Hepatocyte (in vitro differentiated cells): Measurements from ENCODE around the gene NCR1. TPM values are rescaled to one million over a fixed set of nuclear protein-coding genes. Genes with fewer than 3 reads are reported as not detected.
"Not testable (repeated sequence)": the region's sequence is repeated elsewhere in the genome, so short reads cannot be mapped to it uniquely, and the experiment has no call there.

Source experiments
- DNase-seq: peaks from one replicate; pipeline ENCODE4 v3.0.0-alpha.2; 2016; ENCODE audit warnings: low spot score
- H2AFZ ChIP-seq: fragments of 200-600 bp; sonication (generic); 2 replicates; pipeline ENCODE4 v1.6.0; 2016; ENCODE audit warnings: antibody characterized with exemption, mild to moderate bottlenecking
- H3K27ac ChIP-seq: fragments of 200-600 bp; sonication (generic); 2 replicates; pipeline ENCODE4 v1.5.1; 2016; ENCODE audit warnings: mild to moderate bottlenecking
- H3K27me3 ChIP-seq: fragments of 200-600 bp; sonication (generic); 2 replicates; pipeline ENCODE4 v1.6.1; 2016
- H3K36me3 ChIP-seq: fragments of 200-600 bp; sonication (generic); replicated peaks from 2 replicates; pipeline ENCODE4 v1.5.1; 2016; ENCODE audit warnings: low read depth; ENCODE audit not compliant: insufficient read depth
- H3K4me1 ChIP-seq: fragments of 200-600 bp; sonication (generic); 2 replicates; pipeline ENCODE4 v1.5.1; 2016; ENCODE audit warnings: mild to moderate bottlenecking, moderate library complexity; ENCODE audit not compliant: insufficient read depth
- H3K4me2 ChIP-seq: fragments of 200-600 bp; sonication (generic); 2 replicates; pipeline ENCODE4 v1.6.0; 2016
- H3K4me3 ChIP-seq: fragments of 200-600 bp; sonication (generic); 2 replicates; pipeline ENCODE4 v1.5.1; 2016; ENCODE audit warnings: mild to moderate bottlenecking
- H3K79me2 ChIP-seq: fragments of 200-600 bp; sonication (generic); 2 replicates; pipeline ENCODE4 v1.6.0; 2017; ENCODE audit warnings: mild to moderate bottlenecking
- H3K9me2 ChIP-seq: fragments of 200-600 bp; sonication (generic); replicated peaks from 2 replicates; pipeline ENCODE4 v1.6.0; 2017; ENCODE audit warnings: mild to moderate bottlenecking; ENCODE audit not compliant: insufficient read depth
- H3K9me3 ChIP-seq: fragments of 200-600 bp; sonication (generic); 2 replicates; pipeline ENCODE4 v1.5.1; 2016; ENCODE audit warnings: low read depth, mild to moderate bottlenecking
- H4K20me1 ChIP-seq: fragments of 200-600 bp; sonication (generic); 2 replicates; pipeline ENCODE4 v1.6.0; 2016; ENCODE audit warnings: mild to moderate bottlenecking; ENCODE audit not compliant: insufficient read depth, poor library complexity, severe bottlenecking
- EZH2 ChIP-seq: fragments of 200-600 bp; sonication (generic); IDR thresholded peaks from 2 replicates; pipeline ENCODE4 v1.6.1; 2016; ENCODE audit warnings: antibody characterized with exemption, mild to moderate bottlenecking, borderline replicate concordance
- EZH2phosphoT487 ChIP-seq: fragments of 200-600 bp; sonication (generic); IDR thresholded peaks from one replicate; pipeline ENCODE4 v1.6.1; 2018; ENCODE audit warnings: antibody characterized with exemption, mild to moderate bottlenecking, low read depth, moderate library complexity; ENCODE audit not compliant: unreplicated experiment, severe bottlenecking
- WGBS: methylation state at CpG from one replicate; pipeline ENCODE4 v1.1.6; 2016; ENCODE audit warnings: low lambda C conversion rate; ENCODE audit errors: missing lambda C conversion rate; 5-methylcytosine and 5-hydroxymethylcytosine counted together
- polyA plus RNA-seq: library from polyadenylated mRNA; unstranded; fragments of >200 nt; fragmentation: Nextera tagmentation; extraction: Ambion mirVana; gene quantifications from 2 replicates; pipeline ENCODE4 v1.2.1, GENCODE V29; 2016
- total RNA-seq: library from RNA; depleted of rRNA; stranded (reverse); fragments of >200 nt; gene quantifications from 2 replicates; pipeline ENCODE4 v1.2.3, GENCODE V29; 2014
- TF ChIP-seq, protein P1 (sequence below): fragments of 200-600 bp; sonication (generic); IDR thresholded peaks from 2 replicates; pipeline ENCODE4 v1.5.1; 2016; ENCODE audit warnings: antibody characterized with exemption, mild to moderate bottlenecking; ENCODE audit not compliant: poor library complexity

The NCR1 gene
- total and polyA plus RNA-seq, 2 experiments from 2014 or later = not detected

DNA sequence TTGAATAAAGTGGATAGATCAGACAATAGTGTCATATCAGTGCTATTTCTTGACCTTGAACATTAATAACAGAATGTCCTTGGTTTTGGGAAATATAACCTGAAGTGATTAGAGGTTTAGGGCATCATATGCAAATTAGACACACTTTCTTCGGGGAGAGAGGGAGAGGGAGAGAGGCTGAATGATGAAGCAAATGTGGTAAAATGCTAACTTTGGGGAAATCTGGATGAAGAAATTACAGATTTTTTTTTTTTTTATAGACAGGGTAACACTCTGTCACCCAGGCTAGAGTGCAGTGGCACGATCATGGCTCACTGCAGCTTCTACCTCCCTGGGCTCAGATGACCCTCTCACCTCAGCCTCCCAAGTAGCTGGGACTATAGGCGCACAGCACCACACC lies 3.9 kb upstream of the NCR1 start:
- Histone ChIP-seq H3K4me2 (no peak overlapping the region), H2AFZ (no peak overlapping the region), H3K27ac (no peak overlapping the region), H3K79me2 (no peaks in the 10 kb centered on the region), H4K20me1 (no peaks in the 10 kb centered on the region), H3K9me3 (no peaks in the 10 kb centered on the region), H3K27me3 (no peaks in the 10 kb centered on the region), H3K4me3 (no peak overlapping the region), H3K36me3 (no peaks in the 10 kb centered on the region), H3K9me2 (no peaks in the 10 kb centered on the region), H3K4me1 (no peaks in the 10 kb centered on the region)
- DNase-seq = no peak
- no peak for TF ChIP-seq EZH2phosphoT487
- TF ChIP-seq, protein P1, sequence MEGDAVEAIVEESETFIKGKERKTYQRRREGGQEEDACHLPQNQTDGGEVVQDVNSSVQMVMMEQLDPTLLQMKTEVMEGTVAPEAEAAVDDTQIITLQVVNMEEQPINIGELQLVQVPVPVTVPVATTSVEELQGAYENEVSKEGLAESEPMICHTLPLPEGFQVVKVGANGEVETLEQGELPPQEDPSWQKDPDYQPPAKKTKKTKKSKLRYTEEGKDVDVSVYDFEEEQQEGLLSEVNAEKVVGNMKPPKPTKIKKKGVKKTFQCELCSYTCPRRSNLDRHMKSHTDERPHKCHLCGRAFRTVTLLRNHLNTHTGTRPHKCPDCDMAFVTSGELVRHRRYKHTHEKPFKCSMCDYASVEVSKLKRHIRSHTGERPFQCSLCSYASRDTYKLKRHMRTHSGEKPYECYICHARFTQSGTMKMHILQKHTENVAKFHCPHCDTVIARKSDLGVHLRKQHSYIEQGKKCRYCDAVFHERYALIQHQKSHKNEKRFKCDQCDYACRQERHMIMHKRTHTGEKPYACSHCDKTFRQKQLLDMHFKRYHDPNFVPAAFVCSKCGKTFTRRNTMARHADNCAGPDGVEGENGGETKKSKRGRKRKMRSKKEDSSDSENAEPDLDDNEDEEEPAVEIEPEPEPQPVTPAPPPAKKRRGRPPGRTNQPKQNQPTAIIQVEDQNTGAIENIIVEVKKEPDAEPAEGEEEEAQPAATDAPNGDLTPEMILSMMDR = no peak
- 85% methylated on average over 3 of the region's 3 CpGs for WGBS

DNA sequence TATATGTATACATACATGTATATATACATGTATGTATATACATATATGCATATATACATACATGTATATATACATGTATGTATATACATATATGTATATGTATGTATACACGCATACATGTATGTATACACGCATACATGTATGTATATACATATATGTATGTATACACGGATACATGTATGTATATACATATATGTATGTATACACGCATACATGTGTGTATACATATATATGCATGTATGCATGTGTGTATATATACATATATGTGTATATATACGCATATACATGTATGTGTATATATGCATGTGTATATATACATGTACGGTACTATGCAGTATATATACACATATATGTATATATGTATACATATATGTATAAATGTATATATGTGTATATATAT lies 2.6 kb upstream of the NCR1 start:
- H3K79me2 ChIP-seq = no peaks in the 10 kb centered on the region
- H3K36me3 ChIP-seq = no peaks in the 10 kb centered on the region
- no peaks in the 10 kb centered on the region for H3K4me1 ChIP-seq
- no peaks in the 10 kb centered on the region for H3K27me3 ChIP-seq
- WGBS = 87% methylated on average over 6 of the region's 6 CpGs
- no peaks in the 10 kb centered on the region for H3K9me2 ChIP-seq
- no peaks in the 10 kb centered on the region for H4K20me1 ChIP-seq
- H3K27ac ChIP-seq = no peak overlapping the region
- H3K4me2 ChIP-seq = no peak overlapping the region
- no peak overlapping the region for H2AFZ ChIP-seq
- H3K9me3 ChIP-seq = no peaks in the 10 kb centered on the region
- TF ChIP-seq EZH2phosphoT487 (no peak), EZH2 (no peak)
- TF ChIP-seq, protein P1 = no peak
- H3K4me3 ChIP-seq = no peak overlapping the region
- DNase-seq = no peak

DNA sequence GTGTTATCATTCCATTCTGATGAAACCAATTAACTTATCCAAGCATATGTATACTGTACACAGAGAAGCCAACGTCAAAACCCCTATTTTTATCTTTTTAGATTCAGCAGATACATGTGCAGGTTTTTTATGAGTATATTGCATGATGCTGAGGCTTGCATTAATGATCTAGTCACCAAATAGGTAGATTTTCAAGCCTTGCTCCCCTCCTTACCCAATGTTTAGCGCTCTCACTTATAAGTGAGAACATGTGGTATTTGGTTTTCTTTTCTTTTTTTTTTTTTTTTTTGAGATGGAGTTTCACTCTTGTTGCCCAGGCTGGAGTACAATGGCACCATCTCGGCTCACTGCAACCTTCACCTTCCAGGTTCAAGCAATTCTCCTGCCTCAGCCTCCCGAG lies 1.7 kb upstream of the NCR1 start:
- H3K9me2 ChIP-seq, H3K4me1 ChIP-seq, H3K79me2 ChIP-seq, H3K27me3 ChIP-seq, H3K4me2 ChIP-seq, H3K4me3 ChIP-seq, DNase-seq, H4K20me1 ChIP-seq, H2AFZ ChIP-seq, H3K27ac ChIP-seq, H3K9me3 ChIP-seq, H3K36me3 ChIP-seq: not testable (repeated sequence)
- WGBS = 82% methylated on average over 4 of the region's 4 CpGs

DNA sequence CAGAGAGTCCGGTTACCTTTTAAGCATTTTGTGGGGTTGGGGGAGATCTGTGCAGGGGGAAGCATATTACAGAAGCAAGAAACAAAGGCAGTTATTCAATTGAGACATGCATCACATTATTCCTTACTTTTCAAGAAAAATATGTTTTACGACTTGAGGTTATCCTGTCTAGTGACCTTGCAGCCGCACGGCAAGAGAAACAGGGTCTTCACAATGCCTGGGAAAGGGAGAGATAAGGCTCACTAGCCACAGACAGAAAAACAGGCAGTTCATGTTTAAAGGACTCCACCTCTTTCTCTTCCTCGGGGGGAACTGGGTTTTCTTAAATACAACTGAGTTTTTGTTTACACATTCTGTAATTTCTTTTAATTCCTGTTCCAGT lies 536 bp upstream of the NCR1 start:
- H2AFZ ChIP-seq = no peak overlapping the region
- no peaks in the 10 kb centered on the region for H3K79me2 ChIP-seq
- no peak overlapping the region for H3K4me3 ChIP-seq
- no peak overlapping the region for H3K4me2 ChIP-seq
- no peaks in the 10 kb centered on the region for H3K27me3 ChIP-seq
- H3K27ac ChIP-seq = no peak overlapping the region
- no peaks in the 10 kb centered on the region for H3K36me3 ChIP-seq
- no peaks in the 10 kb centered on the region for H3K9me3 ChIP-seq
- DNase-seq = no peak
- H3K4me1 ChIP-seq = no peaks in the 10 kb centered on the region
- no peaks in the 10 kb centered on the region for H4K20me1 ChIP-seq
- WGBS = 30% methylated on average over 5 of the region's 5 CpGs
- no peak for TF ChIP-seq EZH2phosphoT487
- no peaks in the 10 kb centered on the region for H3K9me2 ChIP-seq

DNA sequence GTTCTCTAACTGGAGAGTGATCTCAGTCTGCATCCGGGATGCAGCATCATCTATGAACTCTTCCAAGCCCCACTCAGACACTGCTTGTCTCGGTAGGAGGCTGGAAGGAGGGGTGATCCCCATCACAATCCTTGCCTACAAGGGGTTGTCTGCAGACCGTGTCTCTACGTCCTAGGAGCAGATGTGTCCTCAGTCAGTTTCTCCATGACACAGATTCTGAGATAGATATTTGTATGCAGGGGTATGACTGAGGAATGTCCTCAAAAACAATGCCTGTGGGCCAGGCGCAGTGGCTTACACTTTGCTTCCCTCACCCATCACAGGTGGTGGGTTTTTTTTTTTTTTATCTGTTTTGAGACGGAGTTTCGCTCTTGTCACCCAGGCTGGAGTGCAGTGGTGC lies 871 bp downstream of the NCR1 start:
- H4K20me1 ChIP-seq = no peaks in the 10 kb centered on the region

DNA sequence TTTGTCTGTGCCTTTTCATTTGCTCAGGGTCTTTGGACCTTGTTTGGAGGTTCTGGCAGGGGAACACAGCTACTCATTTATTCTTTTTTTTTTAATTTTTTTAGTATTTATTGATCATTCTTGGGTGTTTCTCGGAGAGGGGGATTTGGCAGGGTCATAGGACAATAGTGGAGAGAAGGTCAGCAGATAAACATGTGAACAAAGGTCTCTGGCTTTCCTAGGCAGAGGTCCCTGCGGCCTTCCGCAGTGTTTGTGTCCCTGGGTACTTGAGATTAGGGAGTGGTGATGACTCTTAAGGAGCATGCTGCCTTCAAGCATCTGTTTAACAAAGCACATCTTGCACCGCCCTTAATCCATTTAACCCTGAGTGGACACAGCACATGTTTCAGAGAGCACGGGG lies 2.0 kb downstream of the NCR1 start:
- not testable (repeated sequence) for DNase-seq, H3K79me2 ChIP-seq, H3K27ac ChIP-seq, H3K4me1 ChIP-seq, H4K20me1 ChIP-seq, H3K27me3 ChIP-seq, H3K36me3 ChIP-seq, H3K4me3 ChIP-seq, H2AFZ ChIP-seq, H3K4me2 ChIP-seq, H3K9me3 ChIP-seq, H3K9me2 ChIP-seq
- WGBS = 57% methylated on average over 5 of the region's 5 CpGs

More for the DNA sequence above, 871 bp downstream of the NCR1 start:
- H3K36me3 ChIP-seq = no peaks in the 10 kb centered on the region
- H3K9me3 ChIP-seq = no peaks in the 10 kb centered on the region
- no peaks in the 10 kb centered on the region for H3K79me2 ChIP-seq
- H3K9me2 ChIP-seq = no peaks in the 10 kb centered on the region
- WGBS = 85% methylated on average over 7 of the region's 7 CpGs
- no peak overlapping the region for H3K4me2 ChIP-seq
- H2AFZ ChIP-seq = no peak overlapping the region
- H3K27ac ChIP-seq = no peak overlapping the region
- no peak for DNase-seq
- no peak for TF ChIP-seq EZH2phosphoT487
- TF ChIP-seq EZH2 = no peak
- TF ChIP-seq, protein P1 = no peak
- no peak overlapping the region for H3K4me3 ChIP-seq
- H3K4me1 ChIP-seq = no peaks in the 10 kb centered on the region
- no peaks in the 10 kb centered on the region for H3K27me3 ChIP-seq
